NCI-H1105 treated with DMSO at 0.1 percent for 48 hours (cell line): ENCODE measurements around the gene COL24A1.
"Not testable (repeated sequence)": the region's sequence is repeated elsewhere in the genome, so short reads cannot be mapped to it uniquely, and the experiment has no call there.

Source experiments
- DNase-seq: peaks from one replicate; lab custom pipeline; 2025; lab: John Stamatoyannopoulos, UW

The COL24A1 gene

GRCh38 chr1:86152887-86153286 is 3.7 kb downstream of the COL24A1 start:
- DNase-seq = no peak

GRCh38 chr1:86151427-86151826 is 5.1 kb downstream of the COL24A1 start:
- no peak for DNase-seq

- DNase-seq = no peak
Measured at GRCh38 chr1:86150553-86151055, 6.0 kb downstream of the COL24A1 start.

GRCh38 chr1:86149591-86149990 is 7.0 kb downstream of the COL24A1 start:
- DNase-seq = no peak

GRCh38 chr1:86147755-86148154 is 8.8 kb downstream of the COL24A1 start:
- DNase-seq = no peak

GRCh38 chr1:86146566-86146965 is 10.0 kb downstream of the COL24A1 start:
- DNase-seq = no peak

GRCh38 chr1:86140281-86140880 is 16.2 kb downstream of the COL24A1 start:
- no peak for DNase-seq

- no peak for DNase-seq
Measured at GRCh38 chr1:86138746-86139145, 17.8 kb downstream of the COL24A1 start.

GRCh38 chr1:86137436-86137835 is 19.1 kb downstream of the COL24A1 start:
- no peak for DNase-seq

- no peak for DNase-seq
Measured at GRCh38 chr1:86119214-86119764, 37.3 kb downstream of the COL24A1 start.

- no peak for DNase-seq
Measured at GRCh38 chr1:86114816-86115400, 41.7 kb downstream of the COL24A1 start.

- no peak for DNase-seq
Measured at GRCh38 chr1:86114236-86114635, 42.3 kb downstream of the COL24A1 start.

GRCh38 chr1:86111590-86111989 is 45.0 kb downstream of the COL24A1 start:
- not testable (repeated sequence) for DNase-seq

GRCh38 chr1:86110451-86111129 is 46.0 kb downstream of the COL24A1 start:
- DNase-seq = no peak

- DNase-seq = no peak
Measured at GRCh38 chr1:86105533-86105866, 51.1 kb downstream of the COL24A1 start.

- DNase-seq = no peak
Measured at GRCh38 chr1:86104606-86105532, 51.7 kb downstream of the COL24A1 start.

- no peak for DNase-seq
Measured at GRCh38 chr1:86101616-86102015, 55.0 kb downstream of the COL24A1 start.

- DNase-seq = no peak
Measured at GRCh38 chr1:86100401-86100800, 56.2 kb downstream of the COL24A1 start.

- DNase-seq = no peak
Measured at GRCh38 chr1:86089765-86090164, 66.8 kb downstream of the COL24A1 start.

- no peak for DNase-seq
Measured at GRCh38 chr1:86085741-86086409, 70.7 kb downstream of the COL24A1 start.

GRCh38 chr1:86084998-86085397 is 71.6 kb downstream of the COL24A1 start:
- no peak for DNase-seq

GRCh38 chr1:86082183-86082582 is 74.4 kb downstream of the COL24A1 start:
- DNase-seq = no peak
